Left lung (tissue), 10 donors: ENCODE results near the gene AATF. TPM values are rescaled to one million over a fixed set of nuclear protein-coding genes. Genes with fewer than 3 reads are reported as not detected.
A peak's percentile ranks its signal among the peaks of the same experiment; 100 is the strongest.

Source experiments
- ATAC-seq: fragments of 200-7000 bp; cut with Tn5 transposase; one replicate; pipeline ENCODE4 v1.9.1; 2020; ENCODE audit warnings: moderate library complexity
- DNase-seq, 4 donors: peaks; one replicate each; pipeline ENCODE4 v3.0.0-alpha.2; 2013 to 2020
- H3K27ac ChIP-seq, 2 donors: fragments of 200-600 bp; sonication (generic) in 1 of 2; one replicate each; pipeline versions ENCODE4 v1.5.0 to v1.8.0; 2020 to 2021
- H3K27me3 ChIP-seq, 2 donors: fragments of 200-600 bp; sonication (generic) in 1 of 2; one replicate each; pipeline versions ENCODE4 v1.5.0 to v1.8.0; 2020 to 2021
- H3K36me3 ChIP-seq, 2 donors: fragments of 200-600 bp; sonication (generic) in 1 of 2; one replicate each; pipeline versions ENCODE4 v1.5.0 to v1.8.0; 2020 to 2021
- H3K4me1 ChIP-seq, 2 donors: fragments of 200-600 bp; one replicate each; pipeline ENCODE4 v1.8.0; 2021
- H3K4me3 ChIP-seq, 2 donors: fragments of 200-600 bp; sonication (generic) in 1 of 2; one replicate each; pipeline versions ENCODE4 v1.5.0 to v1.8.0; 2020 to 2021; ENCODE audit warnings: mild to moderate bottlenecking in 1 of 2
- H3K9me3 ChIP-seq, 2 donors: fragments of 200-600 bp; sonication (generic) in 1 of 2; one replicate each; pipeline versions ENCODE4 v1.5.0 to v1.8.0; 2020 to 2021
- intact Hi-C, 2 donors: fragments of 100-400 bp; cut with DNase I; formaldehyde crosslinking; loops; one replicate each; pipeline versions ENCODE4 v1.11.2 to v1.14.2; 2022
- polyA plus RNA-seq, 6 donors: library from polyadenylated mRNA; unstranded; fragments of 120-200 nt; gene quantifications; one replicate each; pipeline ENCODE4 v1.2.1, GENCODE V29; 2013; ENCODE audit not compliant: insufficient read length in 6 of 6
- total RNA-seq, 2 donors: library from RNA; stranded (reverse); fragmentation: NEBNext Ultra II Directional; extraction: Animal tissue kit (Norgen Biotek cat#: 25700); gene quantifications; one replicate each; pipeline ENCODE4 v1.2.1, GENCODE V29; 2021
- TF ChIP-seq, protein P1 (sequence below), 2 donors: fragments of 200-600 bp; sonication (generic) in 1 of 2; IDR thresholded peaks; one replicate each; pipeline versions ENCODE4 v1.5.0 to v1.8.0; 2021; ENCODE audit warnings: antibody characterized with exemption in 2 of 2
- donor health status: DM: no; HTN: yes; CAD: no.
- donor health status: DM: no; HTN: no; CAD: no.

AATF gene
- total and polyA plus RNA-seq, 8 donors: 31.6 to 42.4 (median 37.8) TPM

DNA sequence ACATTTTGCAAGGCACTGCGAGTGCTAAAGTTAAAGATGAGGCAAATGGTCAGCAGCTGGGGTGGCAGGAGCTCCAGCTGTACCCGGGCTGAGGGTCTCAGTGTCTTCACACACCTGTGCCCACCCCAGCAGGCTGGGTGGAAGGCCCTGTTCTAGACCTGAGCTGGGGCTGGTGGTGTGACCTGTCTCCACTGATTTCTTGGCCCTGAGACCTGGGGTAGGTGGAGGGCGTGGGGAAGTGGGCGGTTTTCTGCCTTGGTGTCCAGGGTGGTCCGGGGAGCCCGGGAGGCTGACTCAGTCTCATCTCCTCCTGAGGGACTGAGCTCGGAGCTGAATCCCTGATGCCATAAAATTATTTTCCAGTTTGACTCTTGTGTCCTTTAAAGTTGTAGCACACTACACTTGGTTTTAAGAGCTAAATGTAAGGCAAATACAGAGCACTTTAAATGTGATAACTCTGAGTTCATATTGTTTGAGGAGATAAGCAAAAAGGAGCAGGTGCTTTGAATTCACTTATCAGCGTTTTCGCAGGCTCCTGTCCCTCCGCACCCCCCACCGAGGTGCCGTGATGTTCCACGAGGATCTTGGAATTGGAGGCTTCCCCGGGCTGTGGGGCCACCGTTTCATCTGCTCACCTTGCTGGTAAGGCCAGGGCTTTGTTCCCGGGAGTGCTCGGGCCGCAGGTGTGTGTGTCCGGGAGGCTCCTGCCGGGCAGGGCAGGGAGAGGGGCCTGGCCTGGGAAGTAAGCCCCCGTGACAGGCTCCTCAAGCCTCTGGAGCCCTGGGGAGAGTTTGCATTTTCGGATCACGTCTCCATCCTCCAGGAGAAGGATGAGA lies 117.0 kb downstream of the AATF start:
- H3K4me1 ChIP-seq: no peaks in the 10 kb centered on the region
- intact Hi-C loops: no loop called here
- ATAC-seq: no peak
- DNase-seq: no peak
- no peak overlapping the region for H3K27ac ChIP-seq
- no peak overlapping the region for H3K4me3 ChIP-seq
- no peaks in the 10 kb centered on the region for H3K36me3 ChIP-seq
- TF ChIP-seq, protein P1, sequence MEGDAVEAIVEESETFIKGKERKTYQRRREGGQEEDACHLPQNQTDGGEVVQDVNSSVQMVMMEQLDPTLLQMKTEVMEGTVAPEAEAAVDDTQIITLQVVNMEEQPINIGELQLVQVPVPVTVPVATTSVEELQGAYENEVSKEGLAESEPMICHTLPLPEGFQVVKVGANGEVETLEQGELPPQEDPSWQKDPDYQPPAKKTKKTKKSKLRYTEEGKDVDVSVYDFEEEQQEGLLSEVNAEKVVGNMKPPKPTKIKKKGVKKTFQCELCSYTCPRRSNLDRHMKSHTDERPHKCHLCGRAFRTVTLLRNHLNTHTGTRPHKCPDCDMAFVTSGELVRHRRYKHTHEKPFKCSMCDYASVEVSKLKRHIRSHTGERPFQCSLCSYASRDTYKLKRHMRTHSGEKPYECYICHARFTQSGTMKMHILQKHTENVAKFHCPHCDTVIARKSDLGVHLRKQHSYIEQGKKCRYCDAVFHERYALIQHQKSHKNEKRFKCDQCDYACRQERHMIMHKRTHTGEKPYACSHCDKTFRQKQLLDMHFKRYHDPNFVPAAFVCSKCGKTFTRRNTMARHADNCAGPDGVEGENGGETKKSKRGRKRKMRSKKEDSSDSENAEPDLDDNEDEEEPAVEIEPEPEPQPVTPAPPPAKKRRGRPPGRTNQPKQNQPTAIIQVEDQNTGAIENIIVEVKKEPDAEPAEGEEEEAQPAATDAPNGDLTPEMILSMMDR (IDR thresholded peaks at IDR 0.05): no peak
- peaks cover 11 to 41% of the 10 kb centered on the region in 2 donors for H3K27me3 ChIP-seq
- no peaks in the 10 kb centered on the region for H3K9me3 ChIP-seq

DNA sequence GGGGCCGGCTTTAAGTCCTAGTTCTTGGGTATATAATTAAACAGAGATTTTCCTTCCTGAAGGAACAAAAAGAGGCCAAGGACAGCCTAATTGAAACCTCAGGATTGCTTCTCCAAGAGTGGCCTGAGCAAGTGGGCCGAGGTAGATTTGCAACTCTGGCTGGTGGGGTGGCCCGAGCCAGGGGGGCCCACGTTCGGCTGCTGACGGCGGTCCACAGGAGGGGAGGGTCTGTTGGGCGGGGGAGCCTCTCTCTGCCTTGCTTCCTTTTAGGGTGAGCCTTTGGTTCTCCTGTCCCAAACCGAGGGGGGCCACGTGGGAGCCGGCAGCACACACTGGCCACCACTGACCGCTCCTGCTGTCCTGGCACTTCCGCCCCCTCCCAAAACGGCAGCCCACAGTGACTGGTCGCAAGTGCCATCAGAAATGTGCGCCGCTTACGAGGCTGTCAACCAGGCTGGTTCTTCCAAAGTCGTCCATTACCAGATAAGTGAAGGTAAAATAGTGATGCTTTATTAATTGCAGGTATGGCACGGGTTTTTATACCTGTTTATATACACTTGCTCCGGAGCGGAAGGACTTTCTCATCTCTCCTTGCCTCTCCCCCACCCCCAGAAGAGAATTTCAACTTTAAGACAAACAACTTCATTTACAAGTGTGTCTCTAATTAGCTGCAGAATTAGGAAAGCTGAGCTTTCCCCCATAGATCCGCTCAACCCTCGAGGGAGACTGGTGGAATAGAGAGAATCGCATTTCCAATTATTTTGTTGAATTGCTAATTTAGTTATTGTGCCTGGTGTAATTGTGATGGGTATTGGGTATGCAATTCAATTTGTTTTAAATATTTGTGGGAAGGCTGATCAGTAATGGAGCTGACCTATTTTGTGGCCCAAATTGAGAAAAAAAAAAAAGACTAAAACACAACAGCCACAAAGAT lies 117.8 kb downstream of the AATF start:
- intact Hi-C loops: no loop called here
- H3K4me3 ChIP-seq: no peak overlapping the region
- DNase-seq: no peak
- no peak overlapping the region for H3K27ac ChIP-seq
- H3K27me3 ChIP-seq: peaks cover 11 to 41% of the 10 kb centered on the region in 2 donors
- H3K9me3 ChIP-seq: no peaks in the 10 kb centered on the region
- TF ChIP-seq, protein P1 (IDR thresholded peaks at IDR 0.05): no peak
- no peaks in the 10 kb centered on the region for H3K4me1 ChIP-seq
- no peaks in the 10 kb centered on the region for H3K36me3 ChIP-seq
- no peak for ATAC-seq

DNA sequence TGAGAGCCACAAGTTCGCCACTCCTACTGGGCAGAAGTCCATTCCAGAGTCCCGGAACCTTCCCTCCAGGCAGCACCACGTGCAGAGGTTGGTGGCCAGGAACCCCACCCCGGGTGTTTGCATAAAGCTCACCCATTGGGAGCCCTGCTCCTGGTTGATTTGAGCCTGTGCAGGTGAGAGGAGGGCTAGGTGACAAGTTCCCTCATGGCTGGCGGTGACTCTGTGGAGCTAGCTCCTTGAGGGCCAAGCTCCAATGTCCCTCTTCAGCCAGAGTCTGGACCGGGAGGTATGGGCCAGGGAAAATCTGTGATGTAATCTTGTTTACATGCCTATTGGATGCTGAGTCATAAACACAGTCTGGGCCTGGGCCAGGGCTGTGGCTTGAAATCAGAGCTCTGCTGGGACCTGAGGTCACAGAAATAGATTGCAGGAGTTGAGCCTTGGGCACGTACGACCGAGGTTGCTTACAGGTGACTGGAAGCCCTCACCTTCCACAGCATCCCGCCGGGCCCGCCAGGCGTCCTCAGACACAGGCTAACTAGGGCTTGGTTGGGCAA lies 118.9 kb downstream of the AATF start:
- H3K4me1 ChIP-seq: no peaks in the 10 kb centered on the region
- H3K4me3 ChIP-seq: no peak overlapping the region
- H3K9me3 ChIP-seq: no peaks in the 10 kb centered on the region
- ATAC-seq: peak; percentile 54
- H3K36me3 ChIP-seq: no peaks in the 10 kb centered on the region
- H3K27ac ChIP-seq: no peak overlapping the region
- DNase-seq: peak in 1 of 4 donors; percentile 36
- intact Hi-C loops: no loop called here
- TF ChIP-seq, protein P1 (IDR thresholded peaks at IDR 0.05): no peak
- H3K27me3 ChIP-seq: peaks cover 11 to 41% of the 10 kb centered on the region in 2 donors

DNA sequence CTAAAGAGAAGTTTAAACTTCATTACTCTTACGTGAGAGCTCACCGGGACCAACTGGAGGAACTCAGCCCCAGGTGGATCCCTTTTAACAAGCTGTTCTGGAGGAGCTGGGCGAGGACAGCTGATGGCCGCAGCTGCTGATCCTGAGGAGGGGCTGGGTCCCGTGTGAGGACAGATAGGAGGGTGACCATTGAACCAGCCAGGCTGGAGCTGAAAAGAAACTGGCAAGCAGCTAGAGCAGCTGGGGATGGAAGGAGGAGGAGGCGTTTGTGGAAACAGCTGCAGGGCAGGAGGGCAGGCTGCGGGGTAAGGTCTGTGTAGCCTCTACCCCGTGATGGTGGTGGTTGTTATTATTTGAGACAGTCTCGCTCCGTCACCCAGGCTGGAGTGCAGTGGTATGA lies 119.5 kb downstream of the AATF start:
- no peaks in the 10 kb centered on the region for H3K9me3 ChIP-seq
- TF ChIP-seq, protein P1 (IDR thresholded peaks at IDR 0.05): no peak
- H3K27ac ChIP-seq: no peak overlapping the region
- intact Hi-C loops: no loop called here
- H3K27me3 ChIP-seq: peaks cover 11 to 41% of the 10 kb centered on the region in 2 donors
- ATAC-seq (no peak), DNase-seq (peak in 1 of 4 donors; percentile 42)
- no peaks in the 10 kb centered on the region for H3K4me1 ChIP-seq
- H3K4me3 ChIP-seq: no peak overlapping the region
- H3K36me3 ChIP-seq: no peaks in the 10 kb centered on the region
